H9 (cell line): Measurements from ENCODE around the gene TTC23L. TPM values are rescaled to one million over a fixed set of nuclear protein-coding genes. Genes with fewer than 3 reads are reported as not detected.

Source experiments
- DNase-seq: peaks from one replicate; pipeline ENCODE4 v3.0.0-alpha.2; 2017
- H2AFZ ChIP-seq: one replicate; pipeline ENCODE4 v1.6.1; 2013; ENCODE audit warnings: mild to moderate bottlenecking, low read length, control low read depth, moderate library complexity
- H2AK5ac ChIP-seq: 2 replicates; pipeline ENCODE4 v1.6.1; 2013; ENCODE audit warnings: low read length, control low read depth, mixed read lengths; ENCODE audit not compliant: insufficient read length
- H2BK120ac ChIP-seq: one replicate; pipeline ENCODE4 v1.6.1; 2013; ENCODE audit warnings: low read depth, mild to moderate bottlenecking, low read length, control low read depth, inconsistent platforms; ENCODE audit not compliant: poor library complexity, severe bottlenecking
- H2BK12ac ChIP-seq: 2 replicates; pipeline ENCODE4 v1.6.1; 2013; ENCODE audit warnings: low read length, control low read depth, mixed read lengths, low read depth; ENCODE audit not compliant: insufficient read length
- H2BK15ac ChIP-seq: 2 replicates; pipeline ENCODE4 v1.6.1; 2013; ENCODE audit warnings: low read depth, low read length, control low read depth
- H2BK20ac ChIP-seq: one replicate; pipeline ENCODE4 v1.6.1; 2013; ENCODE audit warnings: low read depth, mild to moderate bottlenecking, low read length, control low read depth, inconsistent platforms; ENCODE audit not compliant: poor library complexity, severe bottlenecking
- H2BK5ac ChIP-seq: 2 replicates; pipeline ENCODE4 v1.6.1; 2013; ENCODE audit warnings: low read length, control low read depth, mixed read lengths; ENCODE audit not compliant: insufficient read length
- H3K14ac ChIP-seq: 2 replicates; pipeline ENCODE4 v1.6.1; 2013; ENCODE audit warnings: low read length, control low read depth; ENCODE audit not compliant: insufficient read depth
- H3K18ac ChIP-seq: 2 replicates; pipeline ENCODE4 v1.6.1; 2013; ENCODE audit warnings: low read depth, mild to moderate bottlenecking, mixed read lengths, low read length, control low read depth; ENCODE audit not compliant: insufficient read length
- H3K23ac ChIP-seq: 2 replicates; pipeline ENCODE4 v1.6.1; 2013; ENCODE audit warnings: low read length, control low read depth, mixed read lengths, low read depth; ENCODE audit not compliant: insufficient read length
- H3K23me2 ChIP-seq: 2 replicates; pipeline ENCODE4 v1.6.1; 2013; ENCODE audit warnings: low read depth, mild to moderate bottlenecking, mixed read lengths, low read length, control low read depth; ENCODE audit not compliant: insufficient read length, poor library complexity, severe bottlenecking
- H3K27ac ChIP-seq: 2 replicates; pipeline ENCODE4 v1.5.1; 2013; ENCODE audit warnings: low read length, control low read depth, mixed read lengths, low read depth; ENCODE audit not compliant: insufficient read length
- H3K27me3 ChIP-seq: 2 replicates; pipeline ENCODE4 v1.6.1; 2013; ENCODE audit warnings: low read length, control low read depth, inconsistent platforms; ENCODE audit not compliant: insufficient read depth
- H3K4ac ChIP-seq: 2 replicates; pipeline ENCODE4 v1.6.1; 2013; ENCODE audit warnings: low read depth, mild to moderate bottlenecking, control low read depth, inconsistent platforms, low read length, moderate library complexity
- H3K4me1 ChIP-seq: 2 replicates; pipeline ENCODE4 v1.6.1; 2013; ENCODE audit warnings: low read length, control low read depth, inconsistent platforms; ENCODE audit not compliant: insufficient read depth
- H3K4me2 ChIP-seq: 2 replicates; pipeline ENCODE4 v1.6.1; 2013; ENCODE audit warnings: low read length, control low read depth, mixed read lengths; ENCODE audit not compliant: insufficient read length, insufficient read depth
- H3K56ac ChIP-seq: 2 replicates; pipeline ENCODE4 v1.6.1; 2013; ENCODE audit warnings: low read depth, mild to moderate bottlenecking, mixed read lengths, low read length, control low read depth; ENCODE audit not compliant: insufficient read length
- H3K79me1 ChIP-seq: 2 replicates; pipeline ENCODE4 v1.6.1; 2013; ENCODE audit warnings: low read depth, mild to moderate bottlenecking, moderate library complexity, low read length, control low read depth, inconsistent platforms; ENCODE audit not compliant: insufficient read depth, poor library complexity, severe bottlenecking
- H3K79me2 ChIP-seq: 2 replicates; pipeline ENCODE4 v1.6.1; 2013; ENCODE audit warnings: low read length, control low read depth, inconsistent platforms; ENCODE audit not compliant: insufficient read depth
- H3K9ac ChIP-seq: 2 replicates; pipeline ENCODE4 v1.6.1; 2013; ENCODE audit warnings: low read length, control low read depth, mixed read lengths; ENCODE audit not compliant: insufficient read length; ENCODE audit errors: extremely low read depth
- H3K9me3 ChIP-seq: one replicate; pipeline ENCODE4 v1.6.1; 2013; ENCODE audit warnings: low read depth, low read length, inconsistent platforms; ENCODE audit not compliant: control insufficient read depth
- H3T11ph ChIP-seq: one replicate; pipeline ENCODE4 v1.6.1; 2013; ENCODE audit warnings: mild to moderate bottlenecking, low read length, control low read depth, inconsistent platforms
- H4K20me1 ChIP-seq: one replicate; pipeline ENCODE4 v1.6.1; 2013; ENCODE audit not compliant: control insufficient read depth, insufficient read length, insufficient read depth
- H4K5ac ChIP-seq: 2 replicates; pipeline ENCODE4 v1.6.1; 2013; ENCODE audit warnings: low read depth, mild to moderate bottlenecking, mixed read lengths, low read length, control low read depth; ENCODE audit not compliant: insufficient read length
- H4K8ac ChIP-seq: replicated peaks from 2 replicates; pipeline ENCODE4 v1.6.1; 2013; ENCODE audit warnings: low read length, control low read depth, mixed read lengths, low read depth; ENCODE audit not compliant: insufficient read length
- H4K91ac ChIP-seq: 2 replicates; pipeline ENCODE4 v1.6.1; 2013; ENCODE audit warnings: low read depth, mild to moderate bottlenecking, moderate library complexity, mixed read lengths, low read length, control low read depth; ENCODE audit not compliant: insufficient read length
- H3K27ac Mint-ChIP-seq, 3 experiments: 2 replicates in 2 of 3; 3 replicates in 1 of 3; pipeline ENCODE4 v1.8.0; 2020 to 2021; ENCODE audit warnings: mixed read lengths in 3 of 3, mild to moderate bottlenecking in 1 of 3, moderate library complexity in 1 of 3
- H3K27me3 Mint-ChIP-seq: 2 replicates; pipeline ENCODE4 v1.8.0; 2021; ENCODE audit warnings: low read depth, mild to moderate bottlenecking, moderate library complexity, mixed read lengths
- H3K36me3 Mint-ChIP-seq, 3 experiments: 2 replicates in 2 of 3; 3 replicates in 1 of 3; pipeline ENCODE4 v1.8.0; 2020 to 2021; ENCODE audit warnings: low read depth in 3 of 3, mixed read lengths in 3 of 3; ENCODE audit not compliant: insufficient read depth in 1 of 3
- H3K4me1 Mint-ChIP-seq, 2 experiments: 2 replicates each; pipeline ENCODE4 v1.8.0; 2020; ENCODE audit warnings: mixed read lengths in 2 of 2
- H3K4me3 Mint-ChIP-seq, 2 experiments: 2 replicates in 1 of 2; 3 replicates in 1 of 2; pipeline ENCODE4 v1.8.0; 2020 to 2021; ENCODE audit warnings: mild to moderate bottlenecking in 2 of 2, mixed read lengths in 2 of 2, moderate library complexity in 1 of 2
- H3K9me3 Mint-ChIP-seq, 2 experiments: 2 replicates in 1 of 2; 3 replicates in 1 of 2; pipeline ENCODE4 v1.8.0; 2020; ENCODE audit warnings: mild to moderate bottlenecking in 2 of 2, mixed read lengths in 2 of 2, moderate library complexity in 1 of 2
- CTCF ChIP-seq: fragments of 200-600 bp; sonication (generic); conservative IDR thresholded peaks from 3 replicates; pipeline ENCODE4 v1.8.0; 2021; ENCODE audit warnings: antibody characterized with exemption, mild to moderate bottlenecking
- WGBS: extraction: QIAGEN DNeasy Blood & Tissue Kit; methylation state at CpG from one replicate; pipeline ENCODE4 v1.1.7; 2013; ENCODE audit warnings: missing lambda C conversion rate, low lambda C conversion rate, mixed read lengths; ENCODE audit not compliant: insufficient read length; ENCODE audit errors: extremely low coverage; 5-methylcytosine and 5-hydroxymethylcytosine counted together
- total RNA-seq: library from RNA; stranded (reverse); gene quantifications from 2 replicates; pipeline ENCODE4 v1.2.1, GENCODE V29; 2021

The TTC23L gene
- total RNA-seq, 1 experiment from 2014 or later, result 0.96 TPM

DNA sequence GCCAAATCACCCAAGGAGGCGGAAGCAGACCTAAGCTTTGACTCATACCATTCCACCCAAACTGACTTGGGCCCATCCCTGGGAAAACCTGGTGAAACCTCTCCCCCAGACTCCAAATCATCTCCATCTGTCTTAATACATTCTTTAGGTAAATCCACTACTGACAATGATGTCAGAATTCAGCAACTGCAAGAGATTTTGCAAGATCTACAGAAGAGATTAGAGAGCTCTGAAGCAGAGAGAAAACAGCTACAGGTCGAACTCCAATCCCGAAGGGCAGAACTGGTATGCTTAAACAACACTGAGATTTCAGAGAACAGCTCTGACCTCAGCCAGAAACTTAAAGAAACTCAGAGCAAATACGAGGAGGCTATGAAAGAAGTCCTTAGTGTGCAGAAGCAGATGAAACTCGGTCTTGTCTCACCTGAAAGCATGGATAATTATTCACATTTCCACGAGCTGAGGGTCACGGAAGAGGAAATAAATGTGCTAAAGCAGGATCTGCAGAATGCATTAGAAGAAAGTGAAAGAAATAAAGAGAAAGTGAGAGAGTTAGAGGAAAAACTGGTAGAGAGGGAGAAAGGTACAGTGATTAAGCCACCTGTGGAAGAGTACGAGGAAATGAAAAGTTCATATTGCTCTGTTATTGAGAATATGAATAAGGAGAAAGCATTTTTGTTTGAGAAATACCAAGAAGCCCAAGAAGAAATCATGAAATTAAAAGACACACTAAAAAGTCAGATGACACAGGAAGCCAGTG, 15.8 kb upstream of the TTC23L start:
- no peak overlapping the region for H3K9ac ChIP-seq
- Mint-ChIP-seq H3K27me3 (no peaks in the 10 kb centered on the region), H3K27ac (no peak overlapping the region; a peak in 1 of 7 replicates), H3K9me3 (no peaks in the 10 kb centered on the region), H3K36me3 (peaks cover 55 to 78% (median 71%) of the 10 kb centered on the region in 3 experiments), H3K4me3 (no peak overlapping the region), H3K4me1 (no peaks in the 10 kb centered on the region)
- no peak overlapping the region for H3T11ph ChIP-seq
- no peak for DNase-seq
- H2BK20ac ChIP-seq, result no peak overlapping the region
- H2BK5ac ChIP-seq, result no peak overlapping the region
- no peak overlapping the region for H3K18ac ChIP-seq
- no peaks in the 10 kb centered on the region for H3K4me1 ChIP-seq
- WGBS, result no CpG with 5 or more reads among the region's 8 CpGs
- no peaks in the 10 kb centered on the region for H3K79me2 ChIP-seq
- no peaks in the 10 kb centered on the region for H3K79me1 ChIP-seq
- H4K91ac ChIP-seq, result no peak overlapping the region
- TF ChIP-seq CTCF, result no peak
- H3K14ac ChIP-seq, result no peak overlapping the region
- no peak overlapping the region for H3K27ac ChIP-seq
- no peak overlapping the region for H3K4ac ChIP-seq
- H2BK12ac ChIP-seq, result no peak overlapping the region
- H4K5ac ChIP-seq, result no peak overlapping the region
- no peak overlapping the region for H4K8ac ChIP-seq
- H2BK120ac ChIP-seq, result no peak overlapping the region
- no peaks in the 10 kb centered on the region for H3K9me3 ChIP-seq
- no peak overlapping the region for H3K4me2 ChIP-seq
- H2AFZ ChIP-seq, result no peak overlapping the region
- no peak overlapping the region for H3K23ac ChIP-seq
- H4K20me1 ChIP-seq, result no peaks in the 10 kb centered on the region
- H3K27me3 ChIP-seq, result no peaks in the 10 kb centered on the region
- H2AK5ac ChIP-seq, result no peak overlapping the region
- H3K23me2 ChIP-seq, result no peaks in the 10 kb centered on the region
- no peak overlapping the region for H3K56ac ChIP-seq
- no peak overlapping the region for H2BK15ac ChIP-seq
